Stimulated activated CD8-positive, alpha-beta memory T cell treated with anti-CD3 and anti-CD28 coated beads, Interleukin-2, amount 100 ng/mL, for 1 hour (primary cell): ENCODE data around the gene HIRIP3.
"Not testable (repeated sequence)": the region's sequence is repeated elsewhere in the genome, so short reads cannot be mapped to it uniquely, and the experiment has no call there.

ENCODE experiments used
- DNase-seq, 2 donors: peaks; one replicate each; pipeline ENCODE4 v3.0.0-alpha.2; 2020; ENCODE audit warnings: low read depth in 2 of 2

The HIRIP3 gene, protein sequence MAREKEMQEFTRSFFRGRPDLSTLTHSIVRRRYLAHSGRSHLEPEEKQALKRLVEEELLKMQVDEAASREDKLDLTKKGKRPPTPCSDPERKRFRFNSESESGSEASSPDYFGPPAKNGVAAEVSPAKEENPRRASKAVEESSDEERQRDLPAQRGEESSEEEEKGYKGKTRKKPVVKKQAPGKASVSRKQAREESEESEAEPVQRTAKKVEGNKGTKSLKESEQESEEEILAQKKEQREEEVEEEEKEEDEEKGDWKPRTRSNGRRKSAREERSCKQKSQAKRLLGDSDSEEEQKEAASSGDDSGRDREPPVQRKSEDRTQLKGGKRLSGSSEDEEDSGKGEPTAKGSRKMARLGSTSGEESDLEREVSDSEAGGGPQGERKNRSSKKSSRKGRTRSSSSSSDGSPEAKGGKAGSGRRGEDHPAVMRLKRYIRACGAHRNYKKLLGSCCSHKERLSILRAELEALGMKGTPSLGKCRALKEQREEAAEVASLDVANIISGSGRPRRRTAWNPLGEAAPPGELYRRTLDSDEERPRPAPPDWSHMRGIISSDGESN

DNA sequence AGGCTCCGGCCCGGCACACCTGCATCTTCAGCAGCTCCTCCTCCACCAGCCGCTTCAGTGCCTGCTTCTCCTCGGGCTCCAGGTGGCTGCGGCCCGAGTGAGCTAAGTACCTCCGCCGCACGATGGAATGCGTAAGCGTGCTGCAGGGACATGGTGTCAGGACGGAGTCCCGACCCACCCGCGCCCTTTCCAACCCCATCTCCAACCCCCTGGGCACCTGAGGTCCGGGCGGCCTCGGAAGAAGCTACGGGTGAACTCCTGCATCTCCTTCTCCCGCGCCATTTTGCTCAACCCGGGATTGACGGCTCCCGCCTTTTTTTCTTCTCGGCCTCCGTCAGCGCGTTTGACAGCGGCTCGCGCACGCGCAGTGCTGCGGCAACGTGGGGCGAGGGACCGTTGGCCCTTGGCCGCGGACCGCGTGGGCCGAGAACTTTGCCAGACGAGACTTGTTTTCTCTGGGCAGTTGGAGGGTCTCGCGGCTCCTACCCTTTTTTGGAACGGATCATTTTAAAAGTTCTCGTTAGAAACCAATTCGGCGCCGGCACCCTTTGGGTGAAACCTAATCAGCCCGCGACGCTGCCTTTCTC, at the start of gene HIRIP3:
Gene HIRIP3 (minus strand): TSS at position 294 of the 587 bp plus-strand sequence. CDS start 12 bp downstream, at position 282.
- peak; percentile 59 to 77 for DNase-seq

- no peak for DNase-seq
Measured at GRCh38 chr16:30041841-30042240, 46.4 kb upstream of the HIRIP3 start.

DNA sequence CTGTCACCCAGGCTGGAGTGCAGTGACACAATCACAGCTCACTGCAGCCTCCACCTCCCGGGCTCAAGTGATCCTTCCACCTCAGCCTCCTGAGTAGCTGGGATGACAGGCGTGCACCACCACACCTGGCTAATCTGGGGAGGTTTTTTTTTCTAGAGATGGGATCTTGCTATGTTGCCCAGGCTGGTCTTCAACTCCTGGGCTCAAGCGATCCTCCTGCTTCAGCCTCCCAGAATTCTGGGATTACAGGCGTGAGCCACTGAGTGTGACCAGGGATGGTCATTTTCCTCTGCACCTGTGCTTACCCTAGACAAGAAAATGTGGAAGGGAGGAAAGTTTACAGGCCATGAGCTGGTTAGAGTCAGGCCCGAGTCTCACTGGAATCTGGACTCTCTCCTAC, 45.3 kb upstream of the HIRIP3 start:
- DNase-seq: not testable (repeated sequence)

DNA sequence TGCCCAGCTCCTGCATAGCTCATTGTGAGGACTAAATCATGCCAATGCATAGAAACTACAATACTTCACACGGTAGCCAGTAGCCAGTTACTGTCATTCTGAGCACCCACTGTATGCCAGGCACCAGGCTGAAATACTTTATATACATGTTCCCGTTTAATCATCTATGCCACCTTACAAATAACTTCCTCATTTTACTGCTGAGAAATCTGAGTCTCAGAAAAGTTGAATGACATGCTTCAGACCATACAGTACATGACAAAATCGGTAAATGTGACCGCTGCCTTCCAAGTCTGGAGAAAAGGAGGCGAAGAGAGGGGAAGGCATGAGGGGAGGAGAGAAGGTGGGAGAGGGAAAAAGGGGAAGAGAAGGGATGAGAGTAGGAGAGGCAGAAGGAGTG, 44.8 kb upstream of the HIRIP3 start:
- no peak for DNase-seq

DNA sequence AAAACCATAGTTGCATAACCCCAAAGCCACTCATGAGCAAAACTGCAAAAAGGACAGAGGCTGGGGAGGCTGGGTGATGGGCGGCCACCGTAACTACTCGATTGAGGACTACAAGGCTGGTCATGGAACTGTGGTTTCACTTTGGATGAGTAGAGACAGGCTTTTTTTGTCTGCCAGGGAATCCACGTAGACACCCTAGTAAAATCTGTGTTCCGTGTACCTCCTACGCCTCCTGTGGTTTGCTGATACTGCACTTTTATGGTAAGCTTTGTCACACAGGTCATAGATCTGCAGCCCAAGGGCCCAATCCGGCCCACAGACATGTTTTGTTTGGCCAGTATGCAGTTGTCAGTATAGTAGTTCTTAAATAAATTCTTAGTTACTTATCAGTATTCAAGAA, 37.9 kb upstream of the HIRIP3 start:
- no peak for DNase-seq

DNA sequence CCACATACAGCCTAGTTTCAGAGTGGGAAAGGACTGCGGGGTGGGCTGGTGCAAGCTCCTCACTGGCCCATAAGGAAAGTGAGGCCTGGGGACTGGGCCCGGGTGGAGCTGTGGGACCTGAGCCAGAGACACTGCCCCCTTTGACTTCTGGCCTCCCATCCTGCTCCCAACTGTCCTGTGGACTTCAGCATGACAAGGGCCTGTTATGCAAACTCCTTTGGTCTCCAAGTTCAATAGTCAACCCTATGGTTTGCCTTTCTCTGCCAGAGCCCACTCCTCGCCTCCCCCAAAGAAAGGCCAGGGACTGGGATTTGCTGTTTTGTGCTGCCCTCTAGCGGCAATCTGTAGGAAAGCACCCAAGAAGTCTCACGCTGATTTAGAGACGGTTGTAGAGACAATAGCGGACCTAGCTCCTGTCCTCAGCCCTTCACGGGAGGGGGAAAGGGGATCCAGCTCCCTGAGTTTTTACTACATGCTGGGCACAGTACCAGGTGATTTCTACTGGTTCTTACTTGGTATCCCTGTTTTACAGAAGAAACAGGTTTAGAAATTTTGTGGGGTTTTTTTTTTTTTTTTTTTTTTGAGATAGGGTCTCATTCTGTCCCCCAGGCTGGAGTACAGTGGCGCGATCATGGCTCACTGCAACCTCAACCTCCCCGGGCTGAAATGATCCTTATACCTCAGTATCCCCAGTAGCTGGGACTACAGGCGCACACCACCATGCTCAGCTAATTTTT, 36.8 kb upstream of the HIRIP3 start:
- DNase-seq: peak in 1 of 2 donors; percentile 33

DNA sequence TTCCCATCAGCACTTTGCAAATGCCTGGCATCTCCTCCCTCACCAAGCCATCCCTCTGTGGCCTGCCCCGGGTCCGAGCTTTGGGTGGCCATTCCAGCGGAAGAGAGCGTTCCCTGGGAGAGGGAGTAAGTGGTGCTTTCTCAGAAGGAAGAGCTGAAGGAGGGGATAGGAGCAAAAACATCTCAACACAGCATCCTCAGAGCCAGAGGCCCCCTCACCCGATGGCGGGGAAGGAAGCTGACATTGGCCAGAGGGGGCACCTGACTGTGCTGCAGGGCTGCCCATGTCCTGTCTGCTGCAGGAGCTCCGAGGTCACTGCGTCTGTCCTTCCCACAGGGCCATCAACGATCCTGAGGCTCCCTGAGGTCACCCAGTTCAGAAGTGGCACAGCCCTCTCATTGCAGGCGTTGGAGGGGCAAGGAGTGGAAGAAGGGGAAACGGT, 36.1 kb upstream of the HIRIP3 start:
- DNase-seq: no peak

- no peak for DNase-seq
Measured at GRCh38 chr16:30030841-30031413, 35.5 kb upstream of the HIRIP3 start, which contains the start of gene TLCD3B. TLCD3B (minus strand) TSS chr16:30031271; CDS start chr16:30030527, 744 bp downstream.

DNA sequence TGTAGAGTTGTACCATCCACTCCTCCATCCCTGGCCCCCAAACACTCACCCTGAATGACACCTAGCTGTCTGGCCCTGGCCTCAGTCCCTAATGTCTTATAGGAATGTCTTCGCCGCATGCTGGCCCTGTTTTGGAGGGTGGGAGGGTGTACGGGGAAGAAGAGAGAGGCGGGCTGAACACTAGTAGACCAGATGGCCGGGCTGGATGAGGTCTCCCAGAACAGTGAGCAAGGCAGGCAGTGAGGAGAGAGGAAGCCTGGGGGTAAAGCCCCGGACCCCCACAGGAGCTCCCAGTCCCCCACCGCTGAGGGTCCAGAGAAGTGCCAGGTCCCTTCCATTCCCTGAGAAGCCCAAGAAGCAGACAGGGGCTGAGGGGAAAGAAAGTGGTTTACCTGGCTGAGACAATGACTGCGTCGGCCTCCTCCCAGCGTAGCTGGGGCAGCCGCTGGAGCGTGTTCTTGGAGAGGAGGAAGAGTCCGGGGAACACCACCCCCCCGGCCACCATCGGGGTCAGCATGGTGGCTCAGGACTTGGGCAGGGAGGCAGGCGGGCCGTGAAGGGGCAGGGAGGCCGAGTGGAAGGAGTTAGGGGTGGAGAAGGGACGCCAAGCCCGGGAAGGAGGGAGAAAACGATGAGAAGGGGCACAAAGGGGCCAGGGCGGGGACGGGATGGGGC, 34.7 kb upstream of the HIRIP3 start:
- DNase-seq: no peak

DNA sequence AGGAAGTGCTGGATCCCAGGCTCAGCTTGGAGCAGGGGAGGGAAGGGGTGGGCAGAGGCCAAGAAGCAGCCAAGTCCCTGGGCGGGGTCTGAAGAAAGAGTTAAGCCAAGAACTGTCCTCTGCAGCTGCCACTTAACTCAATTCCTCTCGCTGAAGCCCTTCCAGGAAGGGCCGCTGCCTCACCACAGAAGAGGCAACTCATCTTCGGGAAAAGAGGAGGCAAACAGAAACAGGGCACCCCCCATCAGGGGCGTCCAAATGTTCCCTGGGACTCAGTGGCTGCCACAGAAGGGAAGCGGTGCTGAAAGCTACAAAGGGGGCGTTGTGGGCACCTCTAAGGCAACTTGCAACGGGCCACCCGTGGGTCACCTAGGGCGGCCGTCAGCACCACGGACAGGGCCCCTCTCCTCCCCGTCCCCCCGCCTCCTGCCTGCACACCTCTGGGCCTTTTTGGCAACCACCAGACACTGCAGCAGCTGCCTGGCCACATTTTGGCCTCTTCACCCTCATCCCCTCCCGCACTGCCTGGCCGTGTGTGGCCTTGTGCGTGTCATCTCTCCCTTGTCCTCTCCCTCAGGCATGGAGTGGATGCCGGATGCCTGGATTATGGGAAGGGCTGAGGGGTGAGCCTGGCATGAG, 33.1 kb upstream of the HIRIP3 start:
- DNase-seq: no peak

- DNase-seq: no peak
Measured at GRCh38 chr16:30027588-30028437, 32.4 kb upstream of the HIRIP3 start.

GRCh38 chr16:30026449-30026848, 31.0 kb upstream of the HIRIP3 start:
- no peak for DNase-seq

DNA sequence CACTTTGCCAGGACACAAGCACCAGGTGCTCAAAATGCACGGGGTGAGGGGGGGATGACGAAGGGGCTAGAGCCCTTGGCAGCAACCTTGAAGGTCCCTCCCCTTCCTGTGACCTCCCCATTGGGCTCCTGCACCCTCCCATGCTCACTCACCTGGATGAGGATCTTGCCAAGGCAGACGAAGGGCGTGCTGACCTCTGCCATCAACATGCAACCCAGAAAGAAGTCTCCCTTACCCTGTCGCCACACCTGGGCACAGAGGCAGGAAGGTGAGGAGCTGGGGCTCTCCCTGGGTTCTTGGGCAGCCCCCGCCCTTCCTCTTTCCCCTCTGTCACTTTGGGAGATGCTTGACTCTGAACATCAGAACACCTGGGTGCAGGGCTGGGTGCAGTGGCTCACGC, 30.2 kb upstream of the HIRIP3 start:
- DNase-seq: no peak

GRCh38 chr16:30025156-30025555, 29.7 kb upstream of the HIRIP3 start:
- no peak for DNase-seq

GRCh38 chr16:30024451-30024850, 29.0 kb upstream of the HIRIP3 start:
- no peak for DNase-seq

DNA sequence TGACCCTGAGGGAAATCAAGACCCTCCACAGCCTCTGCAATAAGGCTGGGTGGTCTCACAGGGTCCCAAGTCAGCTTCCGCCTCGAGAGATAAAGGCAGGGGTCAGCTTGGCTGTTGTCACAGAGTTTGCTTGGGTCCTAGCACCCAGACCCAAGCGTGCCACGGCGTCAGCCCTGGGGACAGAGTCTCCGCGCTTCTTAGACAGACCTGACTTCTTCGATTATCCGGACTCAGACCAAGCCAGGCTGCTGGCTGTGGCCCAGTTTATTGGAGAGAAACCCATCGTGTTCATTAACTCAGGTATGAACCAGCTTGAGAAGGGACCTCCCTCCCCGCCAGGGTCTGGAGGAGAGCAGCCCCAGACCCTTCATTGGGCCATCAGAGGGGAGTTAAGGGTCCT, 28.2 kb upstream of the HIRIP3 start:
- no peak for DNase-seq

DNA sequence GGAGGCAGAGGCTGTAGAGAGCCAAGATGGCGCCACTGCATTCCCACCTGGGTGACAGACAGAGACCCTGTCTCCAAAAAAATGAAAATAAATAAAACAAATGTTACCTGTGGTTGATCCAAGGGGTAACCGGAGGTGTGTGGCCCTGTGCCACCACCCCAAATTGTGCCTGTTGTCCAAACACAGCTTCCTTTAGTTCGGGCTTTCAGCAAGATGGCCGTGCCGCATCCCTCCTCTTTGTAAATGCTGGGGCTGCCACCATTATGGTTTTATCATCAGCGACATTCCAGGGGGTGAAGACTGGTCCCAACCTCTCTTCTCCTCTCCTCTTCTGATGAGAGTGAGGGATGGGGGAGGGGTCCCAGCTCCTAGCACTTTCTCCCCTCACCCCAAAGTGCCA, 27.5 kb upstream of the HIRIP3 start, which contains the start of gene C16orf92:
Gene C16orf92 (plus strand): TSS at position 312 of the 400 bp plus-strand sequence. CDS start 143 bp downstream, outside the sequence.
- no peak for DNase-seq

GRCh38 chr16:30018731-30019158, 23.3 kb upstream of the HIRIP3 start:
- DNase-seq: no peak

DNA sequence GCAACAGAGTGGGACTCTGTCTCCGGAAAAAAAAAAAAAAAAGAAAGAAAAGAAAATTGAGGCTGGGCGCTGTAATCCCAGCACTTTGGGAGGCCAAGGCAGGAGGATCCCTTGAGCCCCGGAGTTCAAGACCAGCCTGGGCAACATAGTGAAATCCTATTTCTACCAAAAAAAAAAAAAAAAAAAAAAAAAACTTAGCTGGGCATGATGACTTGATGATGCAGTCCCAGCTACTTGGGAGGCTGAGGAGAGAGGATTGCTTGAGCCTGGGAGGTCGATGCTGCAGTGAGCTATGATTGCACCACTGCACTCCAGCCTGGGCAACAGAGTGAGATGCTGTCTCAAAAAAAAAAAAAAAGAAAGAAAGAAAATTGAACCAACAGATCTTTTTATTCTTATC, 22.5 kb upstream of the HIRIP3 start:
- DNase-seq: not testable (repeated sequence)

DNA sequence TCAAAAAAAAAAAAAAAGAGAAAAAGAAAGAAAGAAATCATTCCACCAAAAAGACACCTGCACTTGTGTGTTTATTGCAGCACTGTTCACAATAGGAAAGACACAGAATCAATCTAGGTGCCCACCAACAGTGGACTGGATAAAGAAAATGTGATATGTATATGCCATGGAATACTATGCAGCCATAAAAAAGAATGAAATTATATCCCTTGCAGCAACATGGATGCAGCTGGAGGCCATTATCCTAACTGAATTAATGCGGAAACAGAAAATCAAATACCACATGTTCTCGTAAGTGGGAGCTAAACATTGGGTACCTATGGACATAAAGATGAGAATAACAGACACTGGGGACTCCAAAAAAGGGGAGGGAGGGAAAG, 21.9 kb upstream of the HIRIP3 start:
- DNase-seq: no peak
